Hepatocyte (in vitro differentiated cells): ENCODE results near the gene MPI.

Source experiments
- EZH2 ChIP-seq: fragments of 200-600 bp; sonication (generic); IDR thresholded peaks from 2 replicates; pipeline ENCODE4 v1.6.1; 2016; ENCODE audit warnings: antibody characterized with exemption, mild to moderate bottlenecking, borderline replicate concordance
- TF ChIP-seq, protein P1 (sequence below): fragments of 200-600 bp; sonication (generic); IDR thresholded peaks from 2 replicates; pipeline ENCODE4 v1.5.1; 2016; ENCODE audit warnings: antibody characterized with exemption, mild to moderate bottlenecking; ENCODE audit not compliant: poor library complexity

DNA sequence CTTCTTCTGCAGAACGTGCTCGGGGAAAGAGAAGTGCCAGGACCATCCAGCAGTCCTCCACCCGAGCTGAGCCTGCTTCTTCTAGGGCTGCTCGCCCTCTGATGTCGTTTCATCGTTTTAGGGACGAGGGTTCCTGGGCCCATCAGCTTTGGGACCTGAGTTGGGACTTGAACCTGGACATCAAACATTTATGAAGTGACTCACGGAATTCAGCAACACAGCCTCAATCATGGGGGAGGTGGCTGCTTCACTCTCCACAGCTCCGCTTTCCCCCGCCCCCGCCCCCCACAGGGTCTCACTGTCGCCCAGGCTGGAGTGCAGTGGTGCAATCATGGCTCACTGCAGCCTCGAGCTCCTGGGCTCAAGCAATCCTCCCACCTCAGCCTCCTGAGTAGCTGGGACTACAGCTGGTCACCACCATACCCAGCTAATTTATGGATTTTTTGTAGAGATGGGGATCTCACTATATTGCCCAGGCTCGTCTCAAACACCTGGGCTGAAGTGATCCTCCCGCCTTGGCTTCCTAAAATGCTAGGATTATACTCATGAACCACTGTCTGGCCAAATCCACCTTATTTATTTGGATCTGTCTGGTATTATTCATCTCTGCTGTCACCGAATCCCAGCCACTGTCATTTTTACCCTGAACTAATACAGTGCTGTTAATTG is 16.0 kb upstream of the MPI start:
- TF ChIP-seq, protein P1, sequence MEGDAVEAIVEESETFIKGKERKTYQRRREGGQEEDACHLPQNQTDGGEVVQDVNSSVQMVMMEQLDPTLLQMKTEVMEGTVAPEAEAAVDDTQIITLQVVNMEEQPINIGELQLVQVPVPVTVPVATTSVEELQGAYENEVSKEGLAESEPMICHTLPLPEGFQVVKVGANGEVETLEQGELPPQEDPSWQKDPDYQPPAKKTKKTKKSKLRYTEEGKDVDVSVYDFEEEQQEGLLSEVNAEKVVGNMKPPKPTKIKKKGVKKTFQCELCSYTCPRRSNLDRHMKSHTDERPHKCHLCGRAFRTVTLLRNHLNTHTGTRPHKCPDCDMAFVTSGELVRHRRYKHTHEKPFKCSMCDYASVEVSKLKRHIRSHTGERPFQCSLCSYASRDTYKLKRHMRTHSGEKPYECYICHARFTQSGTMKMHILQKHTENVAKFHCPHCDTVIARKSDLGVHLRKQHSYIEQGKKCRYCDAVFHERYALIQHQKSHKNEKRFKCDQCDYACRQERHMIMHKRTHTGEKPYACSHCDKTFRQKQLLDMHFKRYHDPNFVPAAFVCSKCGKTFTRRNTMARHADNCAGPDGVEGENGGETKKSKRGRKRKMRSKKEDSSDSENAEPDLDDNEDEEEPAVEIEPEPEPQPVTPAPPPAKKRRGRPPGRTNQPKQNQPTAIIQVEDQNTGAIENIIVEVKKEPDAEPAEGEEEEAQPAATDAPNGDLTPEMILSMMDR, result no peak
- no peak for TF ChIP-seq EZH2
